C4-2B (cell line): Measurements from ENCODE around the gene RUFY4.

Experiments used
- CTCF ChIP-seq: fragments of 450-650 bp; conservative IDR thresholded peaks from 2 replicates; pipeline ENCODE4 v1.5.1; 2017; ENCODE audit warnings: mild to moderate bottlenecking
- ZFX ChIP-seq: fragments of 450-650 bp; IDR thresholded peaks from 2 replicates; pipeline ENCODE4 v1.6.1; 2017

GRCh38 chr2:218024336-218024735, 44.7 kb upstream of the RUFY4 start:
- TF ChIP-seq CTCF (no peak), ZFX (no peak)
